Liver (tissue), 9 donors: Measurements from ENCODE around the gene ADM2. TPM values are rescaled to one million over a fixed set of nuclear protein-coding genes. Genes with fewer than 3 reads are reported as not detected.
A peak's percentile ranks its signal among the peaks of the same experiment; 100 is the strongest.

Experiments
- DNase-seq: peaks from one replicate; pipeline ENCODE4 v3.0.0-alpha.2; 2017; ENCODE audit warnings: low spot score
- H3K27ac ChIP-seq, 2 donors: one replicate each; pipeline ENCODE4 v1.7.0; 2013; ENCODE audit warnings: inconsistent platforms in 2 of 2, low read length in 2 of 2, control low read depth in 1 of 2, low read depth in 1 of 2, mild to moderate bottlenecking in 1 of 2
- H3K27me3 ChIP-seq, 4 donors: one replicate each; pipeline versions ENCODE4 v1.6.1 to v1.7.0; 2013; ENCODE audit warnings: low read length in 3 of 4, inconsistent platforms in 1 of 4, mild to moderate bottlenecking in 1 of 4, moderate library complexity in 1 of 4; ENCODE audit not compliant: control insufficient read depth in 4 of 4, insufficient read depth in 4 of 4
- H3K36me3 ChIP-seq, 4 donors: one replicate each; pipeline versions ENCODE4 v1.6.1 to v1.7.0; 2013; ENCODE audit warnings: low read length in 3 of 4, mild to moderate bottlenecking in 3 of 4, low read depth in 1 of 4, moderate library complexity in 1 of 4; ENCODE audit not compliant: control insufficient read depth in 4 of 4, insufficient read depth in 3 of 4
- H3K4me1 ChIP-seq, 4 donors: one replicate each; pipeline versions ENCODE4 v1.6.1 to v1.7.0; 2013; ENCODE audit warnings: low read length in 3 of 4, mild to moderate bottlenecking in 3 of 4, moderate library complexity in 1 of 4; ENCODE audit not compliant: control insufficient read depth in 4 of 4, insufficient read depth in 4 of 4
- H3K4me3 ChIP-seq, 3 donors: one replicate each; pipeline versions ENCODE4 v1.6.1 to v1.7.0; 2013; ENCODE audit warnings: low read length in 3 of 3, control low read depth in 1 of 3, low read depth in 1 of 3, mild to moderate bottlenecking in 1 of 3
- H3K9ac ChIP-seq, 2 donors: one replicate each; pipeline ENCODE4 v1.7.0; 2013; ENCODE audit warnings: low read length in 2 of 2, mild to moderate bottlenecking in 2 of 2, moderate library complexity in 2 of 2, control low read depth in 1 of 2, low read depth in 1 of 2
- H3K9me3 ChIP-seq, 4 donors: one replicate each; pipeline versions ENCODE4 v1.6.1 to v1.7.0; 2013; ENCODE audit warnings: low read length in 3 of 4; ENCODE audit not compliant: control insufficient read depth in 4 of 4
- ATF3 ChIP-seq: IDR thresholded peaks from 2 replicates; pipeline ENCODE4 v1.6.1; 2016; ENCODE audit warnings: antibody characterized with exemption
- CTCF ChIP-seq: fragments of 150-350 bp; IDR thresholded peaks from 2 replicates; pipeline ENCODE4 v1.5.1; 2017; ENCODE audit warnings: improper control_type of control experiment, low read depth, low read length; ENCODE audit not compliant: missing input control
- FOXA2 ChIP-seq: IDR thresholded peaks from 2 replicates; pipeline ENCODE4 v1.6.1; 2016; ENCODE audit warnings: antibody characterized with exemption
- GABPA ChIP-seq, 2 donors: IDR thresholded peaks in 1 of 2; conservative IDR thresholded peaks in 1 of 2; 2 replicates each; pipeline ENCODE4 v1.6.1; 2016; ENCODE audit warnings: antibody characterized with exemption in 2 of 2, mild to moderate bottlenecking in 1 of 2, moderate library complexity in 1 of 2
- HNF4A ChIP-seq, 2 donors: conservative IDR thresholded peaks; 2 replicates each; pipeline ENCODE4 v1.6.1; 2016; ENCODE audit warnings: antibody characterized with exemption in 2 of 2, mild to moderate bottlenecking in 2 of 2
- HNF4G ChIP-seq: IDR thresholded peaks from 2 replicates; pipeline ENCODE4 v1.6.1; 2016; ENCODE audit warnings: antibody characterized with exemption
- MAX ChIP-seq: IDR thresholded peaks from 2 replicates; pipeline ENCODE4 v1.6.1; 2016; ENCODE audit warnings: antibody characterized with exemption
- RAD21 ChIP-seq, 2 donors: IDR thresholded peaks; 2 replicates each; pipeline ENCODE4 v1.6.1; 2016; ENCODE audit warnings: antibody characterized with exemption in 2 of 2, mild to moderate bottlenecking in 2 of 2
- REST ChIP-seq: IDR thresholded peaks from 2 replicates; pipeline ENCODE4 v1.6.1; 2016; ENCODE audit warnings: antibody characterized with exemption, mild to moderate bottlenecking
- SP1 ChIP-seq: IDR thresholded peaks from 2 replicates; pipeline ENCODE4 v1.6.1; 2018; ENCODE audit warnings: antibody characterized with exemption, mild to moderate bottlenecking
- TAF1 ChIP-seq: conservative IDR thresholded peaks from 2 replicates; pipeline ENCODE4 v1.6.1; 2016; ENCODE audit warnings: antibody characterized with exemption, mild to moderate bottlenecking
- ZBTB33 ChIP-seq: IDR thresholded peaks from 2 replicates; pipeline ENCODE4 v1.6.1; 2016; ENCODE audit warnings: antibody characterized with exemption
- WGBS: extraction: QIAGEN DNeasy Blood & Tissue Kit; methylation state at CpG from one replicate; pipeline ENCODE4 v1.1.7; 2013; 5-methylcytosine and 5-hydroxymethylcytosine counted together
- polyA plus RNA-seq, 2 donors: library from polyadenylated mRNA; stranded (reverse) in 1 of 2; unstranded in 1 of 2; fragments of 200-250 nt in 1 of 2; fragments of >200 nt in 1 of 2; fragmentation: Nextera tagmentation in 1 of 2; extraction: Ambion mirVana in 1 of 2; gene quantifications; one replicate each; pipeline versions ENCODE4 v1.2.1 to v1.2.3, GENCODE V29; 2013 to 2015
- total RNA-seq, 2 donors: library from RNA; depleted of rRNA; stranded (reverse); fragments of >200 nt; gene quantifications; one replicate each; pipeline ENCODE4 v1.2.3, GENCODE V29; 2014
- donor health status: healthy.
- donor health status: healthy.
- donor health status: healthy.
- donor health status: healthy.
- donor health status: healthy.

ADM2 gene
- total RNA-seq, result 1 to 10 TPM in 1 of 2 donors, under 1 TPM in 1; 0.79 to 1.8 TPM
- 1 to 10 TPM in 1 of 2 donors, under 1 TPM in 1; 0.89 to 2.8 TPM for polyA plus RNA-seq

GRCh38 chr22:50481440-50482106 is at the start of gene ADM2:
Gene ADM2 (plus strand): TSS chr22:50481543. CDS start chr22:50481848, 305 bp downstream.
- no peaks in the 10 kb centered on the region for H3K9me3 ChIP-seq
- 4% methylated on average over 70 of the region's 70 CpGs for WGBS

More at GRCh38 chr22:50481440-50482106, at the start of gene ADM2:
- peak within 1 kb of the TSS in 1 of 2 donors; percentile 18 for H3K9ac ChIP-seq
- peaks cover 0 to 1% (median 0%) of the 10 kb centered on the region in 4 donors for H3K36me3 ChIP-seq
- peak within 1 kb of the TSS in 2 of 3 donors; percentile 52 to 66 for H3K4me3 ChIP-seq
- peak within 1 kb of the TSS in 1 of 2 donors; percentile 29 for H3K27ac ChIP-seq
- H3K4me1 ChIP-seq, result peaks cover 0 to 27% (median 8%) of the 10 kb centered on the region in 4 donors
- no peaks in the 10 kb centered on the region for H3K27me3 ChIP-seq
- no peak for DNase-seq
- TF ChIP-seq MAX, result no peak
- no peak for TF ChIP-seq HNF4A (conservative IDR thresholded peaks at IDR 0.05)
- TF ChIP-seq SP1, result no peak
- TF ChIP-seq ATF3, result no peak
- TF ChIP-seq GABPA (IDR thresholded peaks at IDR 0.05 in 1 of 2, conservative IDR thresholded peaks at IDR 0.05 in 1 of 2), result no peak
- no peak for TF ChIP-seq TAF1
- no peak for TF ChIP-seq CTCF
- no peak for TF ChIP-seq HNF4G
- no peak for TF ChIP-seq FOXA2
- TF ChIP-seq REST, result no peak
- TF ChIP-seq RAD21 (IDR thresholded peaks at IDR 0.05), result no peak
- TF ChIP-seq ZBTB33, result no peak
